HL-60/S4 treated with phorbol 12-myristate 13-acetate at 8.2 ng/mL for 4 days and 3 days (cell line): ENCODE results near the gene ERGIC1.

Experiments used
- in situ Hi-C: fragments of 300-500 bp; cut with MboI; formaldehyde crosslinking; loops from 2 replicates; pipeline ENCODE4 v1.15.0; 2022; ENCODE audit warnings: low sequenced_read_pairs

The ERGIC1 gene

DNA sequence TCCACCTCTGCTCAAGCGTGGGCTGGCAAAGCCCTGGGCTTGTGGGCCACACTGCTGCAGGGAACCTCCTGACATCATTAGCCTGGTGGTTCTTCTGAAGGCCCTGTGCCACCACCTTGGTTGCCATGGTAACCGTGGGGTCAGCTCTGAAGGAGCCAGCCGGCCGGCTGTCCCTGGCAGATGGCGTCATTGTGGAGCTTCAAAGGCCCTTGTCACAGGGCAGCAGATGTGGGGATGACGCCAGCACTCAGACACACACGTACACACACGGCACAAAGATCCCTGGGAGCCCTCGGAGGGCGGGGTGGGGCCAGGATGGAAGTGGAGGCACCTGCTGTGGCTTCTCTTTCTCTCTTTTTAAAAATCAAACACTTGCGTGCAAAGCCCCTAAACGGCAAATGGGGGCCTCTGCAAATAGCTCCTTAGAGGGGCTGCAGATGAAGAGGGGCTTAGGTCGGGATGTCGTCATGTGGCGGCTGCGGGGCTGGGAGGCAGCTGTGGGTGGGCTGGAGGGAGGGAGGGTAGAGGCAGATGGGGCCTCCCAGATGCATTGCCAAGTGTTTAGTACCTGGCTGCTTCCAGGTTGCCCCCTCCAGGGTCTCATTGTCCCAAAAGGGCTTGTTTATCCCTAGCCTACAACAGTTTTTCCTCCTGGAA is 105.7 kb downstream of the ERGIC1 start:
- in situ Hi-C loops = loop anchor here (25.0 kb wide), 1 partner anchor 452 kb away; no protein-coding TSS in a partner anchor

DNA sequence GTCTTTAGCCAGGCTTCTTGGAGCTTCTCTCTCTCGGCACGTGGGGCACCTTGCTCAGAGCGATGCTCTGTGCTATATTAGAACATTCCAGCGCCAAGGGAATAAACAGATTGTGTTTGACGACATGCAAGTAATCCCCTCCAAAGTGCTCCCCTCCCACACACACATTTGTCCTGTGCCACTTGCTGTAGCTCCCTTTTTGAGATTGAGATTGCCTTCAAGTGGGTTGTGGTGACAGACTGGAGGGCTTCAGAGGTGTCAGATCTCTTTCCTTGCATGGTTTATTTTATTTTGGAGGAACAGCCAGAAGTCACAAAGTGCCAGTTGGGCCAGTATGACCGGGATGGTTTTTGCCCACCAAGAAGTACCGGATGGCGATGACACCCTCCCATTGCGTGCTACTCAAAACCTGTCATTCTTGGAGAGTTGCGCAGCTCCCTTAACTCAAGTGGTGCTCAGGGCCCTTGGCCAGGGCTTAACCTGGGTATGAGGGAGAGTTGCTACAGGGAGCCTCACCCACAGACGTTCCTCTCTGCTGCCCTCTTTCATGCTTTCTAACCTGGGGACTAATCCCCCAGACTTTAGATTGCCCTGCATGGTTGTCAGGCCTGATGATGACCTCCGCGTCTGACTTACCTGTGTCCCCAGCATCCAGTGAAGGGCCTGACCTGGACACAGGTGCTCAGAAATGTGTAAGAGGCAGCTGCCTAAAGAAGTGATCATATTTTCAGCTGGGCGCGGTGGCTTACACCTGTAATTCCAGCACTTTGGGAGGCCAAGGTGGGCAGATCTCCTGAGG is 106.4 kb downstream of the ERGIC1 start:
- in situ Hi-C loops = loop anchor here (25.0 kb wide), 1 partner anchor 453 kb away; no protein-coding TSS in a partner anchor

DNA sequence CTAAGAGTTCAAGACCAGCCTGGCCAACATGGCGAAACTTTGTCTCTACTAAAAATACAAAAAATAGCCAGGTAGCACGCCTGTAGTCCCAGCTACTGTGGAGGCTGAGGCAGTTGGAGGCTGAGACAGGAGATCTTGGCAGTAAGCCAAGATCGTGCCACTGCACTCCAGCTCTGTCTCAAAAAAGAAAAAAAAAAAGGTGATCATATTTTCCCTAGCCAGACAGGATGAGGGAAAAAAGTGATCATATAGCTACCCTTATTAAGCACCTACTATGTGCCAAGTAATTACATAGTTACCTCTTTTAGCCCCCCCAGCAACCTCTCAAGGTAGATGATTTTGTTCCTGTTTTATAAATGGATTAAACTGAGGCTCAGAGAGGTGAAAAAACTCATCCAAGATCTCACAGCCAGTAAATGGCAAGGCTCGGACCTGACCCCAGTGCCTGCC is 107.0 kb downstream of the ERGIC1 start:
- in situ Hi-C loops = loop anchor here (25.0 kb wide), 1 partner anchor 454 kb away; no protein-coding TSS in a partner anchor

DNA sequence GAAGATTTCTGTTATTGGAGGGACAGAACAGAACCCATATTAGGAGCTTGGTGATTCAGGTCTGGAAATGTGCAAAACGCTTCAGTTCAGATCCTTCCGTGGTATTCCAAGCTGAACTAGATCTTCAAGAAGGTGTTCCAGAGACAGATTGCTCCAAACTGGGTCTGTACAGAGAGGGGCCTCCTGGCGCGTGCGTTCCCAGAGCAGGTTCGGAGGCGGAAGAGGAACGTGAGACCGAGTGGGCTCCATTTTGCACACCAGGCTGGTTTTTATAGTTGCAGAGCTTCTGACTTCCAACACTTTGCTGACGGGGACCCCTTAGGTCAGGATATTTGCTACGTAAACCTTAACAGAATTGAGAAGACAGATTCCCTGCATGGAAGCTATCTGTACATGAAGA is 108.5 kb downstream of the ERGIC1 start:
- in situ Hi-C loops = loop anchor here (25.0 kb wide), 1 partner anchor 455 kb away; no protein-coding TSS in a partner anchor

DNA sequence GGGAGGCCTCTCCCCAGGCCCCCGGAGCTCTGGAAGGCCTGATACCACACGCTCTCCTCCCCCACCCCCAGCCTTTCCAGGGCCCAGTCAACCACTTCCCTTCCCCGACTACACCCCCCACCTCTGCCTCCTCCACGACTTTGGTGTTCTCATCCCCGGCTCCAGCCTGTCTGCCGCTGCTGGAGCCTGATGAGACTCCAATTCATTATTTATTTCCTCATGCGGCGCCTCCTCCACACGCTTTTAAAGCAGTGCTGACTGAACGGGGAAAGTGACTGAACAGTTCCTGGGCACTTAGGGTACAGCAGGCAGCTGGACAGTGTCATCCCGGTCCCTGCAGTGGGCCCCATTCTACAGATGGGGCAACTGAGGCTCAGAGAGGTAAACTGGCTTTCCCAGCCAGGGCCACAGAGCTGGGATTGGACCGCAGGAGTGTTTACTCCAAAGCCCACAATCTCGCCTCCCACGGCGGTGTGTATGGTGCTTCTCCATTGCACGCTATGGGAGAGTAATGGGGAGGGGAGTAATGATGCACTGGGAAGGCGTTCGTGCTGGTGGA is 109.3 kb downstream of the ERGIC1 start:
- in situ Hi-C loops = loop anchor here (25.0 kb wide), 1 partner anchor 456 kb away; no protein-coding TSS in a partner anchor

DNA sequence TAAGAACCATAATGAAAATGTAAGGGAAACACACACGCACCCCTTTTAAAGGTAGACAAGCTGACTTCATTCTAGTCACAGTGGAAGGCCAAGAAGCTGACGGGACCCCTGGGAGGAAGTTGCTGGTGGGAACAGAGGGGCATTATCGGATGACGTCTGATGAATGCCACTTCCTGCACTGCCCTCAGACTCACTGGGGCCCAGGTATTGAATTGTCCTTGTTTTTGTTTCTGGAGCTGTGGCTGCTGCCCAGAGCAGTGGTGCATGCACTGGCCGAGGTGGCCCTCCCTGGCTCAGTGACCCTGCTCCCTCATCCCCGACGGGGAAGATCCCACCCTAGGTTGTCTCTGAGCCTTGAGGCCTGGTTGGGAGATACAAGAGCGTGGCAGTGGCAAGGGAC is 109.9 kb downstream of the ERGIC1 start:
- in situ Hi-C loops = loop anchor here (25.0 kb wide), 1 partner anchor 457 kb away; no protein-coding TSS in a partner anchor

DNA sequence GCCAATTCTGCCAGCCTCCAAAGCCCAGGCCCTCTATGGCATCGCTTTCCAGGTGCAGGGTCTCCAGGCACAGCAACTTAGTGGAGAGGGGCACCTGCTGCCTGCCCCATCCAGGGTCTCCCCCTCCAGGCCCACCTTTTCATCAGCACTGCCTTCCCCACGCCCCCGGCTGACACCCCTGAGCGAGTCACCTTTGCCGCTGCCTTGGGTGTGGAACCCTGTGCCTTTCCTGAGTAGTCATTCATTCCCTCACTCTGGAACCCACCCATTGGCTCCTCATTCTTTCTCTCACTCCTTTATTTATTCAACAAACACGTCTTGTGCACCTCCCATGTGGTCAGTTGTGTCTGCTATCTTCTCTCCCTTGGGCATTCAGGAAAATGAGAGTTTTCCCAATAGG is 110.7 kb downstream of the ERGIC1 start:
- in situ Hi-C loops = loop anchor here (25.0 kb wide), 1 partner anchor 457 kb away; no protein-coding TSS in a partner anchor

DNA sequence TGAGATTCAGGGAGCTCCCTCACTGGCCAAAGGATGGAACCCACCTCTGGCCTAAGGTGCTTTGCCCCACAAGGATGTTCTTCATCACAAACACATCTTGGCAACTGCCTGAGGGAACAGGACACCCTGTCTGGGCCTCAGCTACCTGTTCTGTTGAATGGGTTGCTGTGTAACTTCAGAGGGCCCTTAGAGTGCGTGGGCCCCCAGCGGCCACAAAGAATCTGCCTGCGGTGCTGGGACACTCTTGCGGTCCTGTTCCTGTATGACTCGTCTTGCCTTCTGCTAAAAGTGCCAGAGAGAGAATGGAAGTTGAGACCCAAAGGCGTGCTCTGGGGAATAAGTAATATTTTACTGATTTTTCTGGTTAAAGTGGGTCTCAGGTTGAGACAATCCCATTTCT is 111.1 kb downstream of the ERGIC1 start:
- in situ Hi-C loops = loop anchor here (25.0 kb wide), 1 partner anchor 458 kb away; no protein-coding TSS in a partner anchor

DNA sequence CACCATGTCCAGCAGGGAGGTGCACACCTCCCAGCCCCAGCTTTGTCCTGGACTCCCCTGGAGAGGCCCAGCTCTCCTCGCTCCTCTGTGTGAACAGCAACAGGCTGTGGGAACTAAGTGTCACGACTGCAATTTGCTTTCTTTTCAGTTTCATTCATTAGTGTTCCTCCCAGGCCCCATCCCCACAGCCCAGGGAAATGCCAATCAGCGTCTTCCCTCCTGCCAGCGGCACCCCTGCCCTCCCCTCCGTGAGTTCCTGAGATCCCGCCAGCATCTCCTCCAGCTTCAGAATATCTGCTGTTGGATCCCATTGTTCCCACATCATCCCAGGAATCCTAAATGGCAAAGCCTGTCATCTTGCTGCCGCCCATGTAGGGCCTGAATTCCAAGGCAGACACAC is 112.1 kb downstream of the ERGIC1 start:
- in situ Hi-C loops = loop anchor here (25.0 kb wide), 1 partner anchor 459 kb away; no protein-coding TSS in a partner anchor

DNA sequence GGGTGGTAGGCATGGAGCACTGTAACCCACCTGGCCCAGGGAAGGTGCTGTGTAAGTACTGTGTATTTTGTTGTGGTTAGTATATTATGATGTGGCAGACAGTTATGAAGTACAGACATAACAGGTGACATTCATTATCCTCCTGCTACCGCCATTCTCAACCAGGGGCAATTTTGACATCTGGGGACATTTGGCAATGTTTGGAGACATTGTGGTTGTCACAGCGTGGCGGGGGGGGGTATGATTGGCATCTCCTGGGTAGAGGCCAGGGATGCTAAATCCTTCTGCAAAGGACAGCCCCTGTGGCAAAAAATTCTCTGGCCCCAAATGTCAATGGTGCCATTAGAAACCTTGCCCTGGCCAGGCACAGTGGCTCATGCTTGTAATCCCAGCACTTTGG is 115.4 kb downstream of the ERGIC1 start:
- in situ Hi-C loops = loop anchor here (25.0 kb wide), 1 partner anchor 462 kb away; no protein-coding TSS in a partner anchor

DNA sequence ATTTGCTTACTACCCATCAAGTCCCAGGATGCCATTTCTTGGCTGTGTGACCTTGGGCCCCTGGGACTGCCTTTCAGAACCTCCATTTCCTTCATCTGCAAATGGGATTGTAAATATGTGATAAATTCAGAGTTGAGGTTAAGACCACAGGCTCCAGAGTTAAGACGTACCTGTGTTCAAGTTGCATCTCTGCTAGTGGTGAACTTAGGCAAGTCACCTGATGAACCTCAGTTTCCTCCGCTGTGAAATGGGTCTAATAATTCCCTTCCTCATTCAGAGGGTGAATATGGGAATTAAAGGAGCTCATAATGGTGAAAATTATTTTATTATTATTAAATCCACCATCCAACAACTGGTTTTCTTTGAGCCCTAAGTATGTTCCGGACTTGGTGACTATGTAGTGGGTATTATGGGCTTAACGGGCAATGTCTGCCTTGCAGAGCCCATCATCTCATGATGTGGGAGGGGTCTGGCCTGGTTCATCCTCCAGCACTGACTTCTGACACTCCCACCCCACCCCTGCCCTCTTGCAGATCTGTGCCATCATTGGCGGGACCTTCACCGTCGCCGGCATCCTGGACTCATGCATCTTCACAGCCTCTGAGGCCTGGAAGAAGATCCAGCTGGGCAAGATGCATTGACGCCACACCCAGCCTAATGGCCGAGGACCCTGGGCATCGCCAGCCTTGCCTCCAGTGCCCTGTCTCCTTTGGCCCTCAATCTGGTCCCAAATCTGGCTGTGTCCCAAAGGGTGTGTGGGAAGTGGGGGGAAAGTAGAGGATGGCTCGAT is 116.3 kb downstream of the ERGIC1 start:
- in situ Hi-C loops = no loop called here

DNA sequence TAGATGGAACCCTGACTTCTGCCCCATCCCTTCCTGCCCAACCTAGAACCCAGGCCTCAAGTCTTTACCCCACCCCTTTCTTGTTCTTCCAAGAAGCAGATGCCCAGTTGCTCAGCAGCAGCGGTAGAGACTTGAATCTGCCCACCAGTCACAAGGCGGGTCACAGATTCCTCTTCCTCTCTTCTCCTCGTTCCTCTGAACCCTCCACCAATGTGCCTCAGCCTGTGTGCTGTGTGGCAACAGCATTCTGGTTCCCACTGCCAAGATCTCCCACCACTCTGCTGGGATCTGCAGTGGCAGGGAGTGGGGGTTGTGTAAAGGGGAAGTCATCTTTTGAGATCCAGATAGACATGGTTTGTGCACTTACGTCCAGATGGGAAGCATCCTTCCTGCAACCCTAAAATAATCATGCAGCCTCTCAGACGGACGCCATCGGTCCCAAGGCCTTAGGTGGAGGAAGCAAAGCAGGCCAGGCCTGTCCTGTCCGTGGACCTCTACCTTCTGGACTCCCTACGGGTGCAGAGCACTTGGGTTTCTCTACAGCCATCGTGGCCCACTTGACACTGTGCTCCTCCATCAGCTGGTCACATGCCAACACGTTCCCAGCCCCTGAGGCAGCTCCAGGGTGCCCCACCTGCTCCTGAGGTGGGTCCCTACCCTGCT is 117.5 kb downstream of the ERGIC1 start:
- in situ Hi-C loops = no loop called here

DNA sequence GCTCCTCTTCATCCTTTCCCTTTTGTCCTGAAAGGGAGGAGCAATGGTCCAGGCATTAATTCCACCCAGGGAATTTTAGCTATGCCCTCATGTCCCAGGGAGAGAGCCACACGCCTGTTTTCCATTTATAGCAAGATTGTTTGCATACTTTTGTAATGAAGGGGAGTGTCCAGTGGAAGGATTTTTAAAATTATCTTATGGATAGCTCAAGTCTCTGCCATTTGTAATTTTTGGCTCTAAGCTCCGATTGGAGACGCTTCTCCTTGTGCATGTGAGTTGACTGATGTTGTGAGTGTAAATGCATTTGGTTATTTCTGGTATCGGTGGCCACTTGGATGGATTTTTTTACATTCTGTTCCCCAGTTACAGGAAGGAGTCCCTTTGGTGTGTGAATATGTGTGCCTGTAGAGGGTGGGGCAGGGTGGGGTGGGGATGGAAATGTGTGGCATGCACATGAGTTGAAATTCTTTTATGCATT is 118.0 kb downstream of the ERGIC1 start:
- in situ Hi-C loops = no loop called here

DNA sequence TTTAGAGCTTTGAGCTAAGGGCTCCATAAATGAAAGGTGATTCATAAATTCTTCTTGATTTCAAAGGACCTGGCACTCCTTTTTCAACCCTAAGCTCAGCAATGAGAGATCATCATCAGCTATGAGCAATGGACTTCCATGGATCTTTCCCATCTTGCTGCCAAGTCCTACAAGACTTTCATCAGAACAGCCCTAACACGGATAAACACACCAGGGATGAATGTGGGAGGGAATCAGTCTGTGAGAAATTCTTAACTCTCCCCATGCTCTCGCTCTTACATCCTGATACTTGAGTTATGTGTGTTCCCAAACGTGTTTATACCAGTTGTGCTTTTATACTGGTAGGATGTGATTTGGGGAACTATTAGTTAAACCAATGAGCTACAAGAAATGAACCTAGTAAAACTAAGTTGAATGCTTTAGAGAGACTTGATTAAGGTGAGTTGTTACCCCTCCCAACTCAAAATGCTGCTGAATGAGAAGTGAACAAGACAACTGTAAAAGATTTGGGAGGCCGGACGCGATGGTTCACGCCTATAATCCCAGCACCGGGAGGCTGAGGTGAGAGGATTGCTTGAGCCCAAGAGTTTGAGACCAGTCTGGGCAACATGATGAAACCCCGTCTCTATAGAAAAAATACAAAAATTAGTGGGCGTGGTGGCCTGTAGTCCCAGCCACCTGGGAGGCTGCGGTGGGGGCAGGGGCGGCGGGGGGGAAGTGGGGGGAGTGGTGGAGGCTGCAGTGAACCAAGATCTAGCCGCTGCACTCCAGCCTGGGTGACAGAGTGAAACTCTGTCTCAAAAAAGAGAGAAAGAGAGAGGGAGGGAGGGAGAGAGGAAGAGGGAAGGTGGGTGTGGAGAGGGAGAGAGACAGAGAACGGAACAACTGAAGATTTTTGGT is 120.0 kb downstream of the ERGIC1 start:
- in situ Hi-C loops = no loop called here

DNA sequence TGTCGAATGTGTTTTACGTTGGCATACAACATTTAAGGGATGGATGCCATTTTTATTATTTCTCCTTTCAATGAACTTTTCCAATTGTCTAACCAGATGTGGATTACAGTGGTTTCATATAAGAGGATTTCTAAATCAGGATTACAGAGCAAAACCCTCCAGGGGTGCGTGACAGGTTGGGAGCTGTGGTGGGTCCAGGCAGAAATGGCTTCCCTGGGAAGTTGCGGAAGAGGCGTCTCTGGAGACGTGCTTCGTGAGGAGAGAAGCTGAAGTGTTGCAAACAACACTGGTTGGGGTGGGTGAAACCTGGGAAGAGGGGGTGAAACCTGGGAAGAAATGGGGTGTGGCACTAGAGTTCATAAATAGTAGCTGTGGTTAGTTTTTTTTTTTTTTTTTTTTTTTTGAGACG is 120.7 kb downstream of the ERGIC1 start:
- in situ Hi-C loops = no loop called here

DNA sequence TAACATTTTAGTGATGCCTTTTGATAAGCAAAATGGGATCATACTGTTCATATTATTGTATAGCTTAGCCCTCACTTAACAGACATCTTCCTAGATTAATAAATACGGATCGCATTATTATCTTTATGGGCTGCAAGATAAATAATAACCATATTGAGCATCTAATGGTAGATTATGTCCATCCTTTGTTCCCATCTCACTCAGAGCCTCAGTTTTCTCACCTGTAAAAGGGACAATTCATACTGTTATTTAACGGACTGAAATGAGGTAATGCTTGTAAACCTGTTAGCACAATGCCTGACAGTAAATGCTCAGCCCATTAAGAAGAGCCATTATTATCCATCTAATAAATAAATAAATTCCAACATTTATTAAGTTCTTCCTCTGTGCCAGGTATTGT is 122.2 kb downstream of the ERGIC1 start:
- in situ Hi-C loops = no loop called here

DNA sequence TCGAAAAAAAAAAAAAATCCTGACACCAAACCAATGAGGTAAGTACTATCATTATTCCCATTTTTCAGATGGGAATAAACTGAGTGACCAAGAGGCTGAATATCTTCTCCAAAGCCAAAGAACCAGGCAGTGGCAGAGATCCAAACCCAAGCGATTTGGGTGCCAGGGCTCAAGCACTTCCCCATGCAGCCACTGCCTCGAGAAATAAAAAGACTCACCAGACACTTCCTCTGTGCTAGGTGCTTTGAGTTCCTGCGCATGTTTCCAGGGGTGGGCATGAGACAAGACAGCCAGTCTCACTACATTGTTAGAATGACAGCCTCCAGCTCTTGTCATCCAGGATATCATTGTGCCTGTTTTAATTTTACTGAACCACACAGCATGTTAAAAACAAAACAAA is 122.9 kb downstream of the ERGIC1 start:
- in situ Hi-C loops = no loop called here

DNA sequence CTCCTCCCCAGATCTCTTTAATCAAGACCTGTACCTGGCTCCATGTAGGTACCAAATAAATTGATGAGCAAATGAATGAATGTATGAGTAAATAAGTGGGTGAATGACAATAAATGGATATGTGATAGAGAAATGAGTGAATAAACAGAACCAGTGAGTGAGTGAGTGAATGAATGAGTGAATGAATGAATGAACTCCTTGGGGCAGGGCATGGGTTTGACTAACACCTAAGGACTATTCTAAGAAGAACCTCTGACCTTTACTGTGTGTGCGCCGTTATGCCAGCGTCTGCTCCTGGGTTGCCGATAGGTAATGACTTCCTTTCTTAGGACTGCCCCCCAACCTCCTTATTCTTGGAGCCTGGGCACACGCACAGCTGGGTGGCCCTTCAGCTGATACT is 123.4 kb downstream of the ERGIC1 start:
- in situ Hi-C loops = no loop called here
